Esophagus muscularis mucosa (tissue), 3 donors: Measurements from ENCODE around the gene TM2D1.

Source experiments
- EP300 ChIP-seq: sonication (generic); formaldehyde crosslinking; IDR thresholded peaks from one replicate; pipeline ENCODE4 v1.6.1; 2017; ENCODE audit warnings: antibody characterized with exemption
- TF ChIP-seq, protein P1 (sequence below), 3 experiments: fragments of 200-600 bp in 2 of 3; fragments of 450-650 bp in 1 of 3; sonication (generic) in 2 of 3; IDR thresholded peaks; one replicate each; pipeline ENCODE4 v1.5.1; 2017 to 2019; ENCODE audit warnings: antibody characterized with exemption in 3 of 3, mild to moderate bottlenecking in 2 of 3, moderate library complexity in 1 of 3

DNA sequence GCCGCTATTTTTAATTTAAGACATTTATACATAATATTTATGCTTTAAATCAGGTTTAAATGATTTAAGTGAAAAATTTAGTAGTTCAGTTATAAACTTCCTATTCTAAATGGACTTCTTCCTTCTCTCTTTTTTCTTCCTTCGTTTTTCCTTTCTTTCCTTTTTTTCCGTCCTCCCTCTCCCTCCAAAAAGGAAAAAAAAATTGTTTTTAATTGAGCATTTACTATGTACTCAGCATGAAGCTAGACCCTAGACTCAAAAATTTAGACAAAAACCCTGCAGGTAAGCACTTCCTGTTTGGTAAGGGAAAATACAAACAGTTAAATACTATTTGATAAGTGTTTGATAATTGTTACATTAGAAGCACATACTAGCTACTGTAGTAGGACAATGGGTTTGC, 2.6 kb upstream of the TM2D1 start:
- TF ChIP-seq, protein P1, sequence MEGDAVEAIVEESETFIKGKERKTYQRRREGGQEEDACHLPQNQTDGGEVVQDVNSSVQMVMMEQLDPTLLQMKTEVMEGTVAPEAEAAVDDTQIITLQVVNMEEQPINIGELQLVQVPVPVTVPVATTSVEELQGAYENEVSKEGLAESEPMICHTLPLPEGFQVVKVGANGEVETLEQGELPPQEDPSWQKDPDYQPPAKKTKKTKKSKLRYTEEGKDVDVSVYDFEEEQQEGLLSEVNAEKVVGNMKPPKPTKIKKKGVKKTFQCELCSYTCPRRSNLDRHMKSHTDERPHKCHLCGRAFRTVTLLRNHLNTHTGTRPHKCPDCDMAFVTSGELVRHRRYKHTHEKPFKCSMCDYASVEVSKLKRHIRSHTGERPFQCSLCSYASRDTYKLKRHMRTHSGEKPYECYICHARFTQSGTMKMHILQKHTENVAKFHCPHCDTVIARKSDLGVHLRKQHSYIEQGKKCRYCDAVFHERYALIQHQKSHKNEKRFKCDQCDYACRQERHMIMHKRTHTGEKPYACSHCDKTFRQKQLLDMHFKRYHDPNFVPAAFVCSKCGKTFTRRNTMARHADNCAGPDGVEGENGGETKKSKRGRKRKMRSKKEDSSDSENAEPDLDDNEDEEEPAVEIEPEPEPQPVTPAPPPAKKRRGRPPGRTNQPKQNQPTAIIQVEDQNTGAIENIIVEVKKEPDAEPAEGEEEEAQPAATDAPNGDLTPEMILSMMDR (IDR thresholded peaks at IDR 0.05): no peak
- TF ChIP-seq EP300: no peak
